GM19023 (cell line): ENCODE data around the gene ATP4B.
"Not testable (repeated sequence)": the region's sequence is repeated elsewhere in the genome, so short reads cannot be mapped to it uniquely, and the experiment has no call there.

Source experiments
- ATAC-seq: cut with Tn5 transposase; IDR thresholded peaks from one replicate; pipeline ENCODE4 v1.9.1; 2021; ENCODE audit warnings: mild to moderate bottlenecking, moderate library complexity; ENCODE audit not compliant: unreplicated experiment

Gene ATP4B

GRCh38 chr13:113627136-113627535, 30.9 kb downstream of the ATP4B start:
- ATAC-seq: no peak

DNA sequence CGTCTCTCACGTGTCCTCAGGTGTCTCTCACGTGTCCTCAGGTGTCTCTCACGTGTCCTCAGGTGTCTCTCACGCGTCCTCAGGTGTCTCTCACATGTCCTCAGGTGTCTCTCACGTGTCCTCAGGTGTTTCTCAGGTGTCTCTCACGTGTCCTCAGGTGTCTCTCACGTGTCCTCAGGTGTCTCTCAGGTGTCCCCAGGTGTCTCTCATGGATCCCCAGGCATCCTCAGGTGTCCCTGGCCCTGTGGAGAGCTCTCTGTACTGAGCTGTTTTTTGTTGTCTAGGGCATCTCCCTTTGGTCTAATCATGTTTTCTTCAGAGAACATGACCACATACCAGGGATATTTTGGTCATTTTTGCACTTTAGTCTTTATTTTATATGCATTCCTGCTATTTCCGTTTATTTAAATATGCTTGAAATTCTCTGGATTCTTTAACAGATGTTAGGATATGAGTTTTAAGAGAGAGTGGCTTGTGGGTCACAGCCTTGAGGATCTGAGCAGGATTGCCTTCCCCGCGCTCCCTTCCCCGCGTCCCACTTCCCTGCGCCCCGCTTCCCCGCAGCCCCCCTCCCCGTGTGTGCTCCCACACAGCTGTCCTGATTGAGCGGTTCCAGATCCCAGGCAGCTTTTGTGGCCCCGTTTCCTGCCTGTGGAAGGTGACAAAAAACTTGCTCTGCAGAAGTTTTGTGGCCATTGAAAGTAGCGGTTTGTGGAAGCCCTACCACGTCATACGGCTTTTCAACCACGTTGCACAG, 31.9 kb downstream of the ATP4B start:
- no peak for ATAC-seq

GRCh38 chr13:113624640-113625304, 33.2 kb downstream of the ATP4B start:
- not testable (repeated sequence) for ATAC-seq

DNA sequence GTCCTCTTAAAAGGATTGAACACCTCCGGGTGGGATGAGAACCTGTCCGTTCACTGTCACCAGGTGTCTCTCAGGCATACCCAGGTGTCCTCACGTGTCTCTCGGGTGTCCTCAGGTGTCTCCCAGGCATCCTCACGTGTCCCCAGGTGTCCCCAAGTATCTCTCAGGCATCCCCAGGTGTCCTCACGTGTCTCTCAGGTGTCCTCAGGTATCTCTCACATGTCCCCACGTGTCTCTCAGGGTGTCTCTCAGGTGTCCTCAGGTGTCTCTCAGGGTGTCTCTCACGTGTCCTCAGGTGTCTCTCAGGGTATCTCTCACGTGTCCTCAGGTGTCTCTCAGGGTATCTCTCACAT, 33.8 kb downstream of the ATP4B start:
- ATAC-seq: no peak

DNA sequence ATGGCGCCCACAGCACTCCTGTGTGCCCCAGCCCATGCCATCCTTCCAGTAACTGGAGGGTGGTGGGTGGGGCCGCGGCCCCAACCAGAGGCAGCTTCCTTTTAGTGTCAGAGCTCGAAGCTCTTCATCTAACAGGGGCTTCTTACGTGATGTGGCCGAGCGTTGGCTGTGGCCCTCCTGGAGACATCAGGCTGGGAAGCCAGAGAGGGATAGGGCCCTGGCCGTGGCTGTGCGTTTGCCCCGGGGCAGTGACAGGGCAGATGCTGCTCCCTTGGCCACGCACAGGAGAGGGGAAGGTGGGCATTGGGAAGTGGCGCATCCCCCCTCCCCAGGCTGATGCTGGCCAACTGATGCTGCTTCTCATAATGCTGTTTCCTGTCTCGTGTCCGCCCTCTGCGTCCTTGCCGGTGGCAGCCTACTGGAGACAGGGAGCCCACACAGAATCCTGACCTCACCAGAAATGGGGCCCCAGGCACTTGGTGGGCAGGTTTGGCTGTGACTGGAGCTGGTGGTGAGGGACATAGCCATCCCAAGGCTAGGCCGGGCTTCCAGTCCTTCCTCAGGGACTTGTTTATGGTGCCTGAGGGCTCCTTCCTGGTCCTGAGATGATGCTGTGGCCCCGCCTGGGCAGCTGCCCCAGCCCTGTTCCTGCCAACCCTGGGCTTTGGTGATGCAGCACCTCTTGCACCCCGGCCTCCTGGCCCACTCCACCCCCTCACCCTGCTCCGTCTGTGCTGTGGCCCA, 34.3 kb downstream of the ATP4B start:
- ATAC-seq: no peak

DNA sequence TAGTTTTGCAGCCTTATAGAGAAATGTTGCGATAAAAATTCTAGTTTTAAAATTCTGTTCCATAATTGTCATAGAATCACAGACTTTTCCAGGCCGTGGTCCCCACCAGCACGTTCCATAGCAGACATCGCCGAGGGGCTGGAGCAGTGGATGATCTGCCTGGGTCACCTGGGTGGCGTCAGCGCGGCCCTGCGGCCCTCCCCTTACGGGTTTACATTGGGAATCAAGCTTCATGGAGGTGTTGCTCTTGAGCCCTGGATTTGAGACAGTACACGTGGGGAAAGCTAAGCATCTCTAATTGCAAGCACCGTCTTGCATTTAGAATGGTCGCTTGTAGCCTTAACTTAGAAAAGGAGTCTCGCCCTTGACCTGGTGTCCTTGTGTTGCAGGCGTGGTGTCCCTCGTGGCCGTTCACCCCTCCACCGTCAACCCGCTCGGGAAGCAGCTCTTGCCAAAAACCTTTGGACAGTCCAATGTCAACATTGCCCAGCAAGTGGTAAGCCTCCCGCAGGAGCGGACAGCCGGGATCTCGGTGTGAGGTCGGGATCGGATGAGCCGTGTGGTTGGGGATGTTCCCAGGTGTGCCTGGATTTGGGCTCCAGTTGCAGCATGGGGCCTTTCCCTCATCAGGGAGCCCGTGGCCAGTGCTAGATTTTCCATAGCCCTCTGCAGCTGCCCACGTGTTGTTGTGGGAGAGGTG, 35.1 kb downstream of the ATP4B start:
- ATAC-seq: no peak

DNA sequence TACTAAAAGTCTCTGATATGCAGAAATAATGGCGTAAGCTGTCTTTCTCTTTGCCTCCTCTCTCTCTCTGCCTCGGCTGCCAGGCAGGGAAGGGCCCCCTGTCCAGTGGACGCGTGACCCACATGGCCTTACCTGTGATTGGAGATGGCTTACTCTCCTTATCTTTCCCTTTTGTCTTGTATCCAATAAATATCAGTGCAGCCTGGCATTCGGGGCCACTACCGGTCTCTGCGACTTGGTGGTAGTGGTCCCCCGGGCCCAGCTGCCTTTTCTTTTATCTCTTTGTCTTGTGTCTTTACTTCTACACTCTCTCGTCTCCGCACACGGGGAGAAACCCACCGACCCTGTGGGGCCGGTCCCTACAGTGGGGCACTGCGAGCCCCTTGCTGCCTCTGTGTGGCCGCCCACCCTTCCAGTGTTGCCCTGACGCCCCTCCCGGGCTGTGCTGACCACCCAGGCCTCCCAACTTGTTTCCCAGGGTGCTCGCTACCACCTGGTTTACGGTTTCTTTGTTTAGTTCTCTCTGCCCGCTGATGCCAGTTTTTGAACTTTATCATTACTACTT, 35.9 kb downstream of the ATP4B start:
- not testable (repeated sequence) for ATAC-seq

- not testable (repeated sequence) for ATAC-seq
Observed at GRCh38 chr13:113621498-113621897, 36.5 kb downstream of the ATP4B start.

DNA sequence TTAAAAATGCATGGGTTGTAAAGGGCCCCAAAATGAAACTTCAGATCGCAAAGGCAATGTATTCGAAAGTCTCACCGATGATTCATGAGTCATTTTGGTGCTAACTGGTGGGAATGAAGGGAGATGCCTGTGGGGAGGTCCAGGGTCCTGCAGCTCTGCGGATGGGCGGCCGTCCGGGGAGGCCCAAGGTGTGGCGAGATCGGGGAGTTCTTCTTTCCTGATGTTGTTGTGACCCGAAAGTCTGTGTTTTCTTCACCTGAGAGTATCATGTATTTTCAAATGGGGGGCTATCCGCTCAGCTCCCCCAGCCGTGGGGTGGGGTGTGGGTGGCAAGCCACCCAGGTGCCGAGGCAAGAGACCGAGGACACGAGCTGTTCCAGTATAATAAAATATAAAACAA, 37.0 kb downstream of the ATP4B start:
- no peak for ATAC-seq

DNA sequence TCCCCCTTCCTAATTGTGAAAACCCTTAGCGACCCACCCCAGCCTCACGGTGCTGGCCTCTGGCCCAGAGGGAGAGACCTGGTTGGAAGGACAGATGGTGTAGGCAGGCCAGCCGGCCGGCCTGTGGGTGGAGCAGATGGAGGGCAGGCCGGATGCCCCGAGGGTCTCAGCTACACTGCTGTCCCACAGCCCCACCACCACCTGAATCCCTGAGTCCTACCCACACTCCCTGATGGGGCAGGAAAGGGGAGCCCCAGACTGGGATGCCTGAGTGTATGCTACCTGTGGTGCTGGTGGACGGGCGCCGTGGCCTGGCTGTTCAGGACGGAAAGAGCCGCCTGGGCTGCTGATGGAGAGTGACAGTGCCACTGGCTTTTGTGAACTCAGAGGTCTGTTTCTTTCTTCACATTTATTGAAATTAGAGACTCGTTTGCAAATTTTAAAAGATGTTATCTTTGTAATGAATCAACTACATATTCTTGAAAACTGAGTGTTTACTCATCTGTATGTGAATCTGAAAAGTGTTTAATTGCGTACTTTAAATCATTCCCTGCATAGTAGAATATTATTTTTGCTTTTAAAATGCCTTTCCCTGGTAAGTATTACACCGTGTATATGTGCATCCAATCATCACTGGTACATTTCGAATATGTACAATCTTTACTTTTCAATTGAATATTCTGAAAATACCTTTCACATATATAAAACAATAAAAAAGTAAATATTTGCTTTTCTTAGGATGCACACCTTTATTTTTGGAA, 37.8 kb downstream of the ATP4B start:
- no peak for ATAC-seq

DNA sequence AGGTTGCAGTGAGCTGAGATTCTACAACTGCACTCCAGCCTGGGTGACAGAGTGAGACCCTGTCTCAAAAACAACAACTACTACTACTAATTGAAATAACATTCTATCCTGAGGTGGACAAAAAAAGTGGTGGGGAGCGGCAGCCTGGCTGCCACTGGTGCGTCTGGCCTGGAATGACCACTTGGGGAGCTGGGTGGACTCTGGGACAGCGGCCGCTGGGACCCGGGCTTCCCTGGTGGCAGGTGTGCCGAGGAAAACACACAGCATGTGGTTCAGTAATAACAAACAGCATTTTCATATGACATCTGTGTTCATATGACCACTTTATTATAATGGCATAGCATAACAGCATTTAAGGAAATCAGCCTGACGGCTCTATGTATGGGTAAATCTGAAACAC, 39.5 kb downstream of the ATP4B start:
- ATAC-seq: no peak

- ATAC-seq: no peak
Observed at GRCh38 chr13:113617961-113618360, 40.0 kb downstream of the ATP4B start.

- ATAC-seq: no peak
Observed at GRCh38 chr13:113616991-113617749, 40.8 kb downstream of the ATP4B start.

- ATAC-seq: no peak
Observed at GRCh38 chr13:113616281-113616906, 41.6 kb downstream of the ATP4B start.

DNA sequence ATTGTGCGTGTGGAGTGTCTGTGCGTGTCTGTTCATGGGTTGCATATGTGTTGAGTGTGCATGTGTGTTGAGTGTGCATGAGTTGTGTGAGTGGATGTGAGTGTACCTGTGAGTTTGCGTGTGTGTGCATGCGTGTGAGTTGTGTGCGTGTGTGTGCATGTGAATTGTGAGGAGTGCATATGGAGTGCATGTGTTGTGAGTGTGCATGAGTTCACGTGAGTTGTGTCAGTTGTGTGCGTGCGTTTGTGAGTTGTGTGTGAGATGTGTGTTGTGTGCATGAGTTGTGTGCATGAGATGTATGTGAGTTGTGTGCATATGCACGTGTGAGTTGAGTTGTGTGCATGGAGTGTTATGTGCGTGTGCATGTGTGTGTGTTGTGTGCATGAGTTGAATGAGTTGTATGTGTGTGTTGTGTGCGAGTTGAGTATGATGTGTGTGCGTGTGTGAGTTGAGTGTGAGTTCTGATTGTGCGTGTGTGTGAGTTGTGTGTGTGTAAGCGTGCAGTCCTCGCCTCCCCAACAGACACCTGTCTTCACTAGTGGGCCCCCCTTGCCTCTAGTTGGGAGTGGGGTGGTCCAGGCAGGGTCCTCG, 44.1 kb downstream of the ATP4B start:
- ATAC-seq: no peak

GRCh38 chr13:113612607-113613006, 45.4 kb downstream of the ATP4B start:
- ATAC-seq: no peak

- no peak for ATAC-seq
Observed at GRCh38 chr13:113611996-113612395, 46.0 kb downstream of the ATP4B start.

GRCh38 chr13:113610266-113610665, 47.7 kb downstream of the ATP4B start:
- no peak for ATAC-seq

- ATAC-seq: no peak
Observed at GRCh38 chr13:113609616-113610015, 48.4 kb downstream of the ATP4B start.
